ENCODE data around the gene ADGRL2.

GRCh38 chr1:81813691-81814090 lies 13.0 kb downstream of the ADGRL2 start:
- no peak for TF ChIP-seq CTCF (IDR thresholded peaks at IDR 0.05)
- TF ChIP-seq POLR2AphosphoS5 (IDR thresholded peaks at IDR 0.05; ENCODE audit: low read depth, low read length): no peak
- TF ChIP-seq TCF7L2 (IDR thresholded peaks at IDR 0.05; ENCODE audit: low read depth, low read length): no peak
- no peak for TF ChIP-seq SIN3A (IDR thresholded peaks at IDR 0.05; ENCODE audit: borderline replicate concordance, insufficient read depth, low read depth, low read length)
